ENCODE data around the gene S100A5. TPM values are rescaled to one million over a fixed set of nuclear protein-coding genes. Genes with fewer than 3 reads are reported as not detected.
"Not testable (repeated sequence)": the region's sequence is repeated elsewhere in the genome, so short reads cannot be mapped to it uniquely, and the experiment has no call there.

S100A5 gene
- total RNA-seq, 1 donor from 2014 or later = not detected

GRCh38 chr1:153583976-153584375 lies 43.2 kb upstream of the S100A5 start:
- Mint-ChIP-seq H3K9me3 (no peaks in the 10 kb centered on the region), H3K4me3 (no peak overlapping the region), H3K27ac (no peak overlapping the region), H3K27me3 (no peaks in the 10 kb centered on the region), H3K4me1 (ENCODE audit: unreplicated experiment) (peaks cover 3% of the 10 kb centered on the region), H3K36me3 (no peaks in the 10 kb centered on the region)
- no peak for TF ChIP-seq CTCF (conservative IDR thresholded peaks at IDR 0.05)
- DNase-seq (ENCODE audit: extremely low spot score, unreplicated experiment) = no peak

GRCh38 chr1:153583514-153583913 lies 42.8 kb upstream of the S100A5 start:
- H3K27ac Mint-ChIP-seq; H3K4me1 Mint-ChIP-seq (ENCODE audit: unreplicated experiment); H3K36me3 Mint-ChIP-seq; H3K27me3 Mint-ChIP-seq; H3K4me3 Mint-ChIP-seq; H3K9me3 Mint-ChIP-seq; DNase-seq (ENCODE audit: extremely low spot score, unreplicated experiment): not testable (repeated sequence)

GRCh38 chr1:153582836-153583235 lies 42.1 kb upstream of the S100A5 start:
- H3K9me3 Mint-ChIP-seq; H3K27ac Mint-ChIP-seq; H3K27me3 Mint-ChIP-seq; DNase-seq (ENCODE audit: extremely low spot score, unreplicated experiment); H3K4me3 Mint-ChIP-seq; H3K36me3 Mint-ChIP-seq: not testable (repeated sequence)
- peaks cover 11% of the 10 kb centered on the region for H3K4me1 Mint-ChIP-seq (ENCODE audit: unreplicated experiment)

- Mint-ChIP-seq H3K4me3 (no peak overlapping the region), H3K27me3 (no peaks in the 10 kb centered on the region), H3K27ac (no peak overlapping the region), H3K9me3 (no peaks in the 10 kb centered on the region), H3K4me1 (ENCODE audit: unreplicated experiment) (peaks cover 8% of the 10 kb centered on the region), H3K36me3 (no peaks in the 10 kb centered on the region)
- TF ChIP-seq CTCF (conservative IDR thresholded peaks at IDR 0.05) = no peak
- DNase-seq (ENCODE audit: extremely low spot score, unreplicated experiment) = no peak
Observed at GRCh38 chr1:153578936-153579335, 38.2 kb upstream of the S100A5 start.

DNA sequence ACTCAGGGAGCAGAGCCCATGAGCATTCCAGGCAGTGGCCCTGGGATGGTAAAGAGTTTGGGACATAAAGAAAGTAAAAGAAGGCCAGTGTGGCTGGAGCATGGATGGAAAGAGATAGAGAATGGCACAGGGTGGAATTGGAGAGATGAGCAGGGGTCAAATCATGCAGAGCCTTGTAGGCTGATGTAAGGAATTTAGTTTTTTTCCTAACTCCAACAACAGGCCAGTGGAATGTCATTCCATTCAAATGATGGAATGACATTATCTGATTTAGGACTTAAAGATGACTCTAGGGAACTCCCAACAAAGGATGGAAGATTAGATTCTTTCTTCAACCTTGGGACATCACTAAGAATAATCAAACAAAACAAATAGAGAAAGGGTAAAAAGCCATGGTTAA lies 37.8 kb upstream of the S100A5 start:
- TF ChIP-seq CTCF (conservative IDR thresholded peaks at IDR 0.05) = no peak
- Mint-ChIP-seq H3K27me3 (no peaks in the 10 kb centered on the region), H3K27ac (no peak overlapping the region), H3K36me3 (no peaks in the 10 kb centered on the region), H3K4me3 (no peak overlapping the region), H3K4me1 (ENCODE audit: unreplicated experiment) (peaks cover 8% of the 10 kb centered on the region), H3K9me3 (no peaks in the 10 kb centered on the region)
- DNase-seq (ENCODE audit: extremely low spot score, unreplicated experiment) = no peak

DNA sequence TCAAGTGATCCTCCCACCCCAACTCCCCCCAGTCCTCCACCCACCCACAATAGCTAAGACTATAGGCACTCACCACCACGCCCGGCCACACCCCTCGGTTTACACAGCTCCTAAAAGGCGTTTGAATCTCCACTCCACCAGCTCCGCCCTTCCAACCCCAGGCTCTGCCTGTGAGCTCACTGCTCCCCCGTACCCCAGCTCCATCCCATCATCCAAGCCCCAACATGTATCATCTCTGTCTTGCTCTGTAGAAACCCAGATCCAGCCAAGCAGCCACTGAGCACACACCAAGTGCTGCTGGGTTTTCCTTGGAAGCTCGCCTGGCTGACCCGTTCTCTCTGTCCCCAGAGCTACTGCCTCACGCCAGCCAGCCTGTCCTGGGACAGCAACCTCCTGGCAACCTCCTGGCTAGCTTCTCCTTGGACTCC lies 36.9 kb upstream of the S100A5 start:
- Mint-ChIP-seq H3K27me3 (no peaks in the 10 kb centered on the region), H3K4me1 (ENCODE audit: unreplicated experiment) (peaks cover 8% of the 10 kb centered on the region), H3K36me3 (no peaks in the 10 kb centered on the region), H3K27ac (no peak overlapping the region), H3K9me3 (no peaks in the 10 kb centered on the region), H3K4me3 (no peak overlapping the region)
- no peak for TF ChIP-seq CTCF (conservative IDR thresholded peaks at IDR 0.05)
- no peak for DNase-seq (ENCODE audit: extremely low spot score, unreplicated experiment)

DNA sequence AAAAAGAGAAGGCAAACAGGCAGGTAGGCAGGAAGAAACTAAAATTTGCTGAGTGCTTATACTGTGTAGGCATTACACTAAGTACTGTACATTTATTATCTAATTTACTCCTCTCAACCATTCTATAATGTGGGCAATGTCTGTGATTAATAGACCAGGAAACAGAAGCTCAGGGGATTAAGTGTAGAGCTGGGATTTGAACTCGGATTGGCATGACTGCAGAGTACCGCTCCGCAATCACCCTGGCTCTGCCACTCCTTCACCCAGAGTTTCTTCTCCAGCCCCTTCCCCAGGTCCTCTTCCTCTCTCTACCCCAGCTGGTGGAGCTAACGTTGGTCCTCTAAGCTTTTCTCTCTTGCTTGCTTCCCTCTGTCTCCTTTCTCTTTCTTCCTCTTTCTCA lies 36.4 kb upstream of the S100A5 start:
- peaks cover 8% of the 10 kb centered on the region for H3K4me1 Mint-ChIP-seq (ENCODE audit: unreplicated experiment)
- H3K9me3 Mint-ChIP-seq = no peaks in the 10 kb centered on the region
- no peak overlapping the region for H3K4me3 Mint-ChIP-seq
- TF ChIP-seq CTCF (conservative IDR thresholded peaks at IDR 0.05) = no peak
- no peak overlapping the region for H3K27ac Mint-ChIP-seq
- H3K36me3 Mint-ChIP-seq = no peaks in the 10 kb centered on the region
- DNase-seq (ENCODE audit: extremely low spot score, unreplicated experiment) = no peak
- H3K27me3 Mint-ChIP-seq = no peaks in the 10 kb centered on the region

DNA sequence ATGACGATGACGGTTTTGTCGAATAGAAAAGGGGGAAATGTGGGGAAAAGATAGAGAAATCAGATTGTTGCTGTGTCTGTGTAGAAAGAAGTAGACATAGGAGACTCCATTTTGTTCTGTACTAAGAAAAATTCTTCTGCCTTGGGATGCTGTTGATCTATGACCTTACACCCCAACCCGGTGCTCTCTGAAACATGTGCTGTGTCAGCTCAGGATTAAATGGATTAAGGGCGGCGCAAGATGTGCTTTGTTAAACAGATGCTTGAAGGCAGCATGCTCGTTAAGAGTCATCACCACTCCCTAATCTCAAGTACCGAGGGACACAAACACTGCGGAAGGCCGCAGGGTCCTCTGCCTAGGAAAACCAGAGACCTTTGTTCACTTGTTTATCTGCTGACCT lies 34.8 kb upstream of the S100A5 start:
- H3K4me1 Mint-ChIP-seq (ENCODE audit: unreplicated experiment) = peaks cover 13% of the 10 kb centered on the region
- H3K27me3 Mint-ChIP-seq; H3K9me3 Mint-ChIP-seq; DNase-seq (ENCODE audit: extremely low spot score, unreplicated experiment); H3K27ac Mint-ChIP-seq; H3K36me3 Mint-ChIP-seq; H3K4me3 Mint-ChIP-seq: not testable (repeated sequence)

- H3K27me3 Mint-ChIP-seq; H3K4me3 Mint-ChIP-seq; H3K36me3 Mint-ChIP-seq; H3K27ac Mint-ChIP-seq; H3K9me3 Mint-ChIP-seq; DNase-seq (ENCODE audit: extremely low spot score, unreplicated experiment): not testable (repeated sequence)
- H3K4me1 Mint-ChIP-seq (ENCODE audit: unreplicated experiment) = peaks cover 15% of the 10 kb centered on the region
Observed at GRCh38 chr1:153575081-153575491, 34.4 kb upstream of the S100A5 start.

Data from type B pancreatic cell (in vitro differentiated cells).